Measurements from ENCODE around the gene RSAD1.

RSAD1 gene

DNA sequence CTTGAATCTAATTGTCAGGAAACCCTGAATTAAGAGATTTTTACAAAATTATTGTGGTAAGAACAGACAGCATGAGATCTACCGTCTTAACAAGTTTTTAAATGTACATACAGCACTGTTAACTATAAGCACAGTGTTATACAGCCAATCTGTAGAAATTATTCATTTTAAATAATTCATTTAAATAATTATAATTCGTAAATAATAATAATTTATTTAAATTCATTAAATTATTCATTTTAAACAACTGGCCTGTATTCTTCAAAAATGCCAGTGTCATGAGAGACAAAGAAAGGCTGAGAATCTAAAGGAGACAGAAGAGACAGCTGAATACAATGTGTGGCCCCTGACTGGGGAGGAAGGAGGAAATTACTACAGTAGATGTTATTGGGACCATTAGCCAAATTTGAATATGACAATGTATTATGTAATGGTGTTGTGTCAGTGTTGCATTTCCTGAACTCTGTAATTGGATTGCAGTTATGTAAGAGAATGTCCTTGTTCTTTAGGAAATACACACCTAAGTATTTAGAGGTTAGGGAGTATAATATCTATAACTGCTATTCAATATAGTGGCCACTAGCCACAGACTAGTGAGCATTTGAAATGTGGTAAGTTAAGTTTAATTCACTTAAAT is 2.3 kb downstream of the RSAD1 start:
- no peak overlapping the region for H3K27ac ChIP-seq
- H4K20me1 ChIP-seq (ENCODE audit: insufficient read depth), result no peaks in the 10 kb centered on the region

GRCh38 chr17:50481648-50482047 is 3.0 kb downstream of the RSAD1 start:
- Histone ChIP-seq H3K27me3 (ENCODE audit: insufficient read depth, low read depth) (no peaks in the 10 kb centered on the region), H4K20me1 (ENCODE audit: insufficient read depth) (no peaks in the 10 kb centered on the region), H2AFZ (ENCODE audit: low read depth) (no peak overlapping the region), H3K4me1 (ENCODE audit: low read depth, poor library complexity, severe bottlenecking) (peaks cover 26% of the 10 kb centered on the region), H3K27ac (no peak overlapping the region), H3K79me2 (ENCODE audit: insufficient read depth, low read depth) (peaks cover 11% of the 10 kb centered on the region; the same call in 1 of the 2 replicates), H3K4me2 (no peak overlapping the region), H3K9ac (no peak overlapping the region), H3K4me3 (IDR thresholded peaks at IDR 0.05; ENCODE audit: insufficient read depth, low read depth, low read length) (no peak overlapping the region), H3K36me3 (ENCODE audit: insufficient read depth) (no peaks in the 10 kb centered on the region)
- TF ChIP-seq, protein P1, sequence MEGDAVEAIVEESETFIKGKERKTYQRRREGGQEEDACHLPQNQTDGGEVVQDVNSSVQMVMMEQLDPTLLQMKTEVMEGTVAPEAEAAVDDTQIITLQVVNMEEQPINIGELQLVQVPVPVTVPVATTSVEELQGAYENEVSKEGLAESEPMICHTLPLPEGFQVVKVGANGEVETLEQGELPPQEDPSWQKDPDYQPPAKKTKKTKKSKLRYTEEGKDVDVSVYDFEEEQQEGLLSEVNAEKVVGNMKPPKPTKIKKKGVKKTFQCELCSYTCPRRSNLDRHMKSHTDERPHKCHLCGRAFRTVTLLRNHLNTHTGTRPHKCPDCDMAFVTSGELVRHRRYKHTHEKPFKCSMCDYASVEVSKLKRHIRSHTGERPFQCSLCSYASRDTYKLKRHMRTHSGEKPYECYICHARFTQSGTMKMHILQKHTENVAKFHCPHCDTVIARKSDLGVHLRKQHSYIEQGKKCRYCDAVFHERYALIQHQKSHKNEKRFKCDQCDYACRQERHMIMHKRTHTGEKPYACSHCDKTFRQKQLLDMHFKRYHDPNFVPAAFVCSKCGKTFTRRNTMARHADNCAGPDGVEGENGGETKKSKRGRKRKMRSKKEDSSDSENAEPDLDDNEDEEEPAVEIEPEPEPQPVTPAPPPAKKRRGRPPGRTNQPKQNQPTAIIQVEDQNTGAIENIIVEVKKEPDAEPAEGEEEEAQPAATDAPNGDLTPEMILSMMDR (conservative IDR thresholded peaks at IDR 0.05; ENCODE audit: low read depth, low read length), result no peak

More for the DNA sequence above, 2.3 kb downstream of the RSAD1 start:
- Histone ChIP-seq H3K36me3 (ENCODE audit: insufficient read depth) (no peaks in the 10 kb centered on the region), H3K4me3 (IDR thresholded peaks at IDR 0.05; ENCODE audit: insufficient read depth, low read depth, low read length) (no peak overlapping the region), H3K9ac (no peak overlapping the region), H3K27me3 (ENCODE audit: insufficient read depth, low read depth) (no peaks in the 10 kb centered on the region), H3K4me1 (ENCODE audit: low read depth, poor library complexity, severe bottlenecking) (peaks cover 26% of the 10 kb centered on the region), H3K79me2 (ENCODE audit: insufficient read depth, low read depth) (peaks cover 11% of the 10 kb centered on the region; the same call in 1 of the 2 replicates), H3K4me2 (no peak overlapping the region), H2AFZ (ENCODE audit: low read depth) (no peak overlapping the region)
- TF ChIP-seq, protein P1 (conservative IDR thresholded peaks at IDR 0.05; ENCODE audit: low read depth, low read length), result no peak

- H3K9ac ChIP-seq, result no peak overlapping the region
- H3K4me2 ChIP-seq, result peak overlapping the region; percentile 64; the same call in 1 of the 2 replicates
- H2AFZ ChIP-seq (ENCODE audit: low read depth), result no peak overlapping the region
- no peaks in the 10 kb centered on the region for H4K20me1 ChIP-seq (ENCODE audit: insufficient read depth)
- no peak overlapping the region for H3K27ac ChIP-seq
- TF ChIP-seq, protein P1 (conservative IDR thresholded peaks at IDR 0.05; ENCODE audit: low read depth, low read length), result no peak
- no peaks in the 10 kb centered on the region for H3K27me3 ChIP-seq (ENCODE audit: insufficient read depth, low read depth)
- H3K4me3 ChIP-seq (IDR thresholded peaks at IDR 0.05; ENCODE audit: insufficient read depth, low read depth, low read length), result no peak overlapping the region
- H3K79me2 ChIP-seq (ENCODE audit: insufficient read depth, low read depth), result peaks cover 11% of the 10 kb centered on the region; the same call in 1 of the 2 replicates
- peaks cover 26% of the 10 kb centered on the region for H3K4me1 ChIP-seq (ENCODE audit: low read depth, poor library complexity, severe bottlenecking)
- H3K36me3 ChIP-seq (ENCODE audit: insufficient read depth), result no peaks in the 10 kb centered on the region
These were observed 3.5 kb downstream of the RSAD1 start for GRCh38 chr17:50482110-50482509.

GRCh38 chr17:50482516-50482915 is 3.9 kb downstream of the RSAD1 start:
- Histone ChIP-seq H3K27me3 (ENCODE audit: insufficient read depth, low read depth) (no peaks in the 10 kb centered on the region), H3K9ac (no peak overlapping the region), H3K36me3 (ENCODE audit: insufficient read depth) (no peaks in the 10 kb centered on the region), H3K4me3 (IDR thresholded peaks at IDR 0.05; ENCODE audit: insufficient read depth, low read depth, low read length) (no peak overlapping the region), H2AFZ (ENCODE audit: low read depth) (peak overlapping the region; percentile 44; the same call in 1 of the 2 replicates), H3K4me1 (ENCODE audit: low read depth, poor library complexity, severe bottlenecking) (peaks cover 26% of the 10 kb centered on the region), H3K4me2 (peak overlapping the region; percentile 64), H4K20me1 (ENCODE audit: insufficient read depth) (no peaks in the 10 kb centered on the region), H3K27ac (peak overlapping the region; percentile 14; the same call in 1 of the 2 replicates), H3K79me2 (ENCODE audit: insufficient read depth, low read depth) (peaks cover 11% of the 10 kb centered on the region; the same call in 1 of the 2 replicates)
- TF ChIP-seq, protein P1 (conservative IDR thresholded peaks at IDR 0.05; ENCODE audit: low read depth, low read length), result peak; percentile 97

All from KMS-11 (cell line).